Erythroblast (primary cell): ENCODE measurements around the gene SUGCT.
"Not testable (repeated sequence)": the region's sequence is repeated elsewhere in the genome, so short reads cannot be mapped to it uniquely, and the experiment has no call there.

Source experiments
- GATA1 ChIP-seq: IDR thresholded peaks from 2 replicates; pipeline ENCODE4 v1.6.1; 2011; ENCODE audit warnings: low read depth, mild to moderate bottlenecking, control low read depth, low read length, moderate library complexity
- POLR2A ChIP-seq: IDR thresholded peaks from 2 replicates; pipeline ENCODE4 v1.6.1; 2011; ENCODE audit warnings: mild to moderate bottlenecking, low read length

- not testable (repeated sequence) for TF ChIP-seq POLR2A, GATA1
These were observed 83.8 kb downstream of the SUGCT start for GRCh38 chr7:40218612-40219011.
